GM23338 (cell line): ENCODE results near the gene MAFF.

Experiments used
- CREB1 ChIP-seq: fragments of 250-450 bp; sonication (Bioruptor Pico); IDR thresholded peaks from 2 replicates; pipeline ENCODE4 v1.5.0; 2020; ENCODE audit warnings: low read depth, mild to moderate bottlenecking, moderate library complexity
- EZH2 ChIP-seq: fragments of 200-600 bp; sonication (generic); IDR thresholded peaks from one replicate; pipeline ENCODE4 v1.8.0; 2017; ENCODE audit warnings: antibody characterized with exemption, mild to moderate bottlenecking, low read depth; ENCODE audit not compliant: unreplicated experiment
- POLR2AphosphoS5 ChIP-seq: IDR thresholded peaks from 2 replicates; pipeline ENCODE4 v1.6.1; 2016; ENCODE audit warnings: antibody characterized with exemption, low read depth
- ZNF114 ChIP-seq: fragments of 250-450 bp; sonication (Bioruptor Pico); IDR thresholded peaks from 2 replicates; pipeline ENCODE4 v1.5.0; 2020; ENCODE audit warnings: mild to moderate bottlenecking, moderate library complexity
- TF ChIP-seq, protein P1 (sequence below), 2 experiments: fragments of 200-600 bp in 1 of 2; sonication (generic) in 1 of 2; conservative IDR thresholded peaks; 2 replicates each; pipeline versions ENCODE4 v1.5.1 to v1.6.1; 2016 to 2017; ENCODE audit warnings: antibody characterized with exemption in 2 of 2, low read depth in 2 of 2, mild to moderate bottlenecking in 2 of 2, moderate library complexity in 1 of 2

- TF ChIP-seq, protein P1, sequence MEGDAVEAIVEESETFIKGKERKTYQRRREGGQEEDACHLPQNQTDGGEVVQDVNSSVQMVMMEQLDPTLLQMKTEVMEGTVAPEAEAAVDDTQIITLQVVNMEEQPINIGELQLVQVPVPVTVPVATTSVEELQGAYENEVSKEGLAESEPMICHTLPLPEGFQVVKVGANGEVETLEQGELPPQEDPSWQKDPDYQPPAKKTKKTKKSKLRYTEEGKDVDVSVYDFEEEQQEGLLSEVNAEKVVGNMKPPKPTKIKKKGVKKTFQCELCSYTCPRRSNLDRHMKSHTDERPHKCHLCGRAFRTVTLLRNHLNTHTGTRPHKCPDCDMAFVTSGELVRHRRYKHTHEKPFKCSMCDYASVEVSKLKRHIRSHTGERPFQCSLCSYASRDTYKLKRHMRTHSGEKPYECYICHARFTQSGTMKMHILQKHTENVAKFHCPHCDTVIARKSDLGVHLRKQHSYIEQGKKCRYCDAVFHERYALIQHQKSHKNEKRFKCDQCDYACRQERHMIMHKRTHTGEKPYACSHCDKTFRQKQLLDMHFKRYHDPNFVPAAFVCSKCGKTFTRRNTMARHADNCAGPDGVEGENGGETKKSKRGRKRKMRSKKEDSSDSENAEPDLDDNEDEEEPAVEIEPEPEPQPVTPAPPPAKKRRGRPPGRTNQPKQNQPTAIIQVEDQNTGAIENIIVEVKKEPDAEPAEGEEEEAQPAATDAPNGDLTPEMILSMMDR (conservative IDR thresholded peaks at IDR 0.05; ENCODE audit: low read depth in 2 of 2): no peak
- TF ChIP-seq CREB1 (CRISPR knock-in tag): no peak
- no peak for TF ChIP-seq EZH2
- TF ChIP-seq POLR2AphosphoS5: no peak
- TF ChIP-seq ZNF114 (CRISPR knock-in tag): no peak
Observed at GRCh38 chr22:38213319-38213989, 11.7 kb downstream of the MAFF start.
